ENCODE measurements around the gene NOX5.
A peak's percentile ranks its signal among the peaks of the same experiment; 100 is the strongest.

NOX5 gene

DNA sequence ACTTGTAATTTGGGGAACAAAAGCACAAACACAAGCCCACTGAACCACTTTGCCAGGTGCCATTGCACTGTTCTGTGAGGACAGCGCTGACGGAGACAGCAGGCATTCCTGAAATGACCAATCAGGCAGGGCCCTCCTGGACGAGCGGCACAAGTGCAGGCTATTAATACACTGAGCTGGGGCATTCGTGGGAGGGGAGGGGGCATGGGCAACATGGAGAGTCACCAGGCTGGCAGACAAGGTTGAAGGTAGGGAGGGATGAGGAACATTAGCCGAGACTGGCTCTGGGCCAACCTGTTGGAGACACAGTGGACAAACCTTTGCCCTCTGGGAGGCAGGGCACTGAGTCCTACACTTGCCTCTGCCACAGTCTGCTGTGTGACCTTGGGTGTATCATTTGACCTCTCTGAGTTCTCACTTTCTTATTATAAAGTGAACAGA is 45.6 kb downstream of the NOX5 start:
- Histone ChIP-seq H3K36me3 (replicated peaks; ENCODE audit: low read depth, low read length) (no peaks in the 10 kb centered on the region), H2AFZ (ENCODE audit: low read depth, low read length) (no peak overlapping the region), H3K4me1 (ENCODE audit: low read length) (peaks cover 10% of the 10 kb centered on the region), H3K4me3 (ENCODE audit: low read length) (no peak overlapping the region), H3K27ac (ENCODE audit: low read length) (no peak overlapping the region), H3K79me2 (ENCODE audit: low read length) (no peaks in the 10 kb centered on the region), H4K20me1 (ENCODE audit: insufficient read depth, low read length) (no peaks in the 10 kb centered on the region), H3K4me2 (ENCODE audit: low read length) (no peak overlapping the region), H3K9me3 (ENCODE audit: insufficient read depth, low read length) (no peaks in the 10 kb centered on the region), H3K27me3 (ENCODE audit: low read depth, low read length) (peaks cover 21% of the 10 kb centered on the region), H3K9ac (ENCODE audit: low read length) (no peak overlapping the region)
- no peak for TF ChIP-seq EZH2phosphoT487 (IDR thresholded peaks at IDR 0.05; ENCODE audit: low read depth)
- TF ChIP-seq, protein P1, sequence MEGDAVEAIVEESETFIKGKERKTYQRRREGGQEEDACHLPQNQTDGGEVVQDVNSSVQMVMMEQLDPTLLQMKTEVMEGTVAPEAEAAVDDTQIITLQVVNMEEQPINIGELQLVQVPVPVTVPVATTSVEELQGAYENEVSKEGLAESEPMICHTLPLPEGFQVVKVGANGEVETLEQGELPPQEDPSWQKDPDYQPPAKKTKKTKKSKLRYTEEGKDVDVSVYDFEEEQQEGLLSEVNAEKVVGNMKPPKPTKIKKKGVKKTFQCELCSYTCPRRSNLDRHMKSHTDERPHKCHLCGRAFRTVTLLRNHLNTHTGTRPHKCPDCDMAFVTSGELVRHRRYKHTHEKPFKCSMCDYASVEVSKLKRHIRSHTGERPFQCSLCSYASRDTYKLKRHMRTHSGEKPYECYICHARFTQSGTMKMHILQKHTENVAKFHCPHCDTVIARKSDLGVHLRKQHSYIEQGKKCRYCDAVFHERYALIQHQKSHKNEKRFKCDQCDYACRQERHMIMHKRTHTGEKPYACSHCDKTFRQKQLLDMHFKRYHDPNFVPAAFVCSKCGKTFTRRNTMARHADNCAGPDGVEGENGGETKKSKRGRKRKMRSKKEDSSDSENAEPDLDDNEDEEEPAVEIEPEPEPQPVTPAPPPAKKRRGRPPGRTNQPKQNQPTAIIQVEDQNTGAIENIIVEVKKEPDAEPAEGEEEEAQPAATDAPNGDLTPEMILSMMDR (IDR thresholded peaks at IDR 0.05; ENCODE audit: low read depth, low read length) = no peak

DNA sequence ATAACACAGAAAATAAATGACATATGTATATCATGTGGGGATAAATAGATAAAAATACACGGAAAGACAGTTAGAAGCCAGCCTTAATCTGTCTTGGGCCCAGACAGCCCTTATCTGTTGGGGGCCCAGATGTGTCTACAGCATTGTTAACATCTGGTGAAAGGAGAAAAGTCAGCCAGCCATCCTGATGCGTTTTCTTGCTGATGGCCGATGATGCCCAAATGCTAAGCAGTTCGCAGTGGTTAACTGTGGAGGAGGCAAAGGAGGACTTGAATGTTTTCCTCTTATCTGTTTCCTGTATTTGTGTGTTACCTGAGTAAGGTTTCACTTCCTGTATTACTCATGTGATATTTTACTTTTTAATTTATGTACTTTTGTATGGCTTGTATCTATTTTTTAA is 46.2 kb downstream of the NOX5 start:
- TF ChIP-seq EZH2phosphoT487 (IDR thresholded peaks at IDR 0.05; ENCODE audit: low read depth) = no peak
- TF ChIP-seq, protein P1 (IDR thresholded peaks at IDR 0.05; ENCODE audit: low read depth, low read length) = no peak
- H3K27me3 ChIP-seq (ENCODE audit: low read depth, low read length) = peaks cover 21% of the 10 kb centered on the region
- H2AFZ ChIP-seq (ENCODE audit: low read depth, low read length) = no peak overlapping the region
- no peaks in the 10 kb centered on the region for H3K36me3 ChIP-seq (replicated peaks; ENCODE audit: low read depth, low read length)
- peak overlapping the region; percentile 25; the same call in 1 of the 2 replicates for H3K4me2 ChIP-seq (ENCODE audit: low read length)
- no peak overlapping the region for H3K27ac ChIP-seq (ENCODE audit: low read length)
- no peak overlapping the region for H3K4me3 ChIP-seq (ENCODE audit: low read length)
- H3K79me2 ChIP-seq (ENCODE audit: low read length) = no peaks in the 10 kb centered on the region
- H3K9me3 ChIP-seq (ENCODE audit: insufficient read depth, low read length) = no peaks in the 10 kb centered on the region
- peaks cover 10% of the 10 kb centered on the region for H3K4me1 ChIP-seq (ENCODE audit: low read length)
- no peak overlapping the region for H3K9ac ChIP-seq (ENCODE audit: low read length)
- H4K20me1 ChIP-seq (ENCODE audit: insufficient read depth, low read length) = no peaks in the 10 kb centered on the region

DNA sequence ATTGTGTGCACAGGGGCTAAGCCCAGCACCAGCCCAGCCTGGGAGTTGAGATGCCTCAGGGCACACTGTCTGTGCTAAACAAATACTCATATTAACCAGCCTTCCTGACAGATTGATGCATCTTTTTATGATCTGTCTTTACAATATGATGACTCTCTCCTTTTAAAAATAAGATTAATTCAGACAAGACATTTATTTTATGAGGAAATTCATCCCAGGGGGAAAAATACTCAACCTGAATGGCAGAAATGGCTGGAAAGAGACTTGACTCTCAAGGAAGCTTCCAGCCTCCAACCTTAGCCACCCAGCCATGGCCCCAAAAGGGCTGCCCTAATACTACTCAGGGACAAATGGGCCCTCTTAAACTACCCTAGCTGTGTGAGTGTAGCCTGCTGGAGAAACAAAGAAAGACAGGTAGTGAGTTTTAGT is 46.9 kb downstream of the NOX5 start:
- Histone ChIP-seq H3K27ac (ENCODE audit: low read length) (no peak overlapping the region), H3K36me3 (replicated peaks; ENCODE audit: low read depth, low read length) (no peaks in the 10 kb centered on the region), H4K20me1 (ENCODE audit: insufficient read depth, low read length) (no peaks in the 10 kb centered on the region), H3K9ac (ENCODE audit: low read length) (no peak overlapping the region), H3K9me3 (ENCODE audit: insufficient read depth, low read length) (no peaks in the 10 kb centered on the region), H3K79me2 (ENCODE audit: low read length) (no peaks in the 10 kb centered on the region), H2AFZ (ENCODE audit: low read depth, low read length) (no peak overlapping the region), H3K4me1 (ENCODE audit: low read length) (peaks cover 10% of the 10 kb centered on the region), H3K27me3 (ENCODE audit: low read depth, low read length) (peaks cover 18% of the 10 kb centered on the region), H3K4me3 (ENCODE audit: low read length) (no peak overlapping the region), H3K4me2 (ENCODE audit: low read length) (no peak overlapping the region)
- no peak for TF ChIP-seq EZH2phosphoT487 (IDR thresholded peaks at IDR 0.05; ENCODE audit: low read depth)
- TF ChIP-seq, protein P1 (IDR thresholded peaks at IDR 0.05; ENCODE audit: low read depth, low read length) = no peak

DNA sequence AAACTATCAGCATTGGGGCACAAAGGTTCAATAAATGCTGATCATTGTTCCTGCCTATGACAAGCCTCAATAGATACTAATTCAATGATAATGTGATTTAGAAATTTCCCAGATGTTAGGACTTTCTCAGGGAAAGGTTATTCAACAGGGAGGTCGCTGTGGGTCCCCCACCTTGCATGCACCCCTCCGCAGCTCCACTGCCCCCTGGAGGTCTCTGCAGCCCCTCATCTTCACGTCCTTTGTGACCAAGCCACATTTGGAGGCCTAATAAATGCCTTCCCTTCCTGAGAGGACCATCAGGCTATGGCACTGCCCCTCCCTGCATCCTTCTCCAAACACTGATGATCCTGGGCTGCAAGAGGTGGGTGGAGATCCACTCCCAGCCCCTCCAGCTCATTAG is 50.2 kb downstream of the NOX5 start:
- Histone ChIP-seq H3K79me2 (ENCODE audit: low read length) (no peaks in the 10 kb centered on the region), H2AFZ (ENCODE audit: low read depth, low read length) (no peak overlapping the region), H3K27ac (ENCODE audit: low read length) (no peak overlapping the region), H3K9ac (ENCODE audit: low read length) (no peak overlapping the region), H3K27me3 (ENCODE audit: low read depth, low read length) (no peaks in the 10 kb centered on the region), H3K36me3 (replicated peaks; ENCODE audit: low read depth, low read length) (no peaks in the 10 kb centered on the region), H3K9me3 (ENCODE audit: insufficient read depth, low read length) (no peaks in the 10 kb centered on the region), H3K4me1 (ENCODE audit: low read length) (peaks cover 7% of the 10 kb centered on the region), H4K20me1 (ENCODE audit: insufficient read depth, low read length) (no peaks in the 10 kb centered on the region), H3K4me2 (ENCODE audit: low read length) (no peak overlapping the region), H3K4me3 (ENCODE audit: low read length) (no peak overlapping the region)
- TF ChIP-seq, protein P1 (IDR thresholded peaks at IDR 0.05; ENCODE audit: low read depth, low read length) = no peak
- TF ChIP-seq EZH2phosphoT487 (IDR thresholded peaks at IDR 0.05; ENCODE audit: low read depth) = no peak
